IPS DF 4.7 (cell line): ENCODE measurements around the gene TRIM65.

Source experiments
- DNase-seq: peaks from one replicate; pipeline ENCODE4 v3.0.0-alpha.2; 2013; ENCODE audit warnings: low spot score; ENCODE audit errors: extremely low read depth

Gene TRIM65

DNA sequence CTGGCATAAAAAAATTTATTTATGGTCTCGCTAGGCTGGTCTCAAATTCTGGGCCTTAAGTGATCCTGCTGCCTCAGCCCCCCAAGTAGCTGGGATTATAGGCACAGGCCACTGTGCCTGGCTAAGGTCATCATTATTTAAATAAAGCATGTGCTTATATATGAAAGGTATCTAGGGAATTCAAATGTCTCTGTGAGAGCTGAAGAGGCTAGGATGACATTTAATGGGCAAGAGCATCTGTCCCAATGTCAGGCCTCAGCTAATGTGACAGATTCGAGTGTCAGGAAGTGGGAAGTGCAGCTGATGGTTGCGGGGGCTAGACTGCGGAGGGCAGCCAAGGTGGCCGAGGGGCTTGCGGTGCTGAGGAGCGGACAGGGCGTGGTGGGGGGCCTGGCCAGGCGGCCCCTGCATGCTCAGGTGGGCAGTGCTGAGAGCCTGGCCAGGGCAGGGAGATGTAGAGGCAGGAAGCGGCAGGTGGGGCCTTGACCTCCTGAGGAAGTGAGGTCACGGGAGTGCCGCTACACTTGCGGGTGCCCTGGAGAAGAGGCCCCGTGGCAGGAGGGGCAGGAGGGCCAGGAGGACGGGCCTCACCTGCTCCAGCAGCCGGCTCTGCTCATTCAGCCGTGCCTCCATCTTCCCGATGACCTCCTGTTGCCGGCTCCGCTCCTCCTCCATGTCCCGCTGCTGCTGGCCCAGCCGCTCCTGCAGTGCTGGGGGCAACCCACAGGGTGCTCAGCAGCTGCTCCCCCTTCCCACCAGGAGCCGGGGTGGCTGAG is 20.6 kb upstream of the TRIM65 start:
- no peak for DNase-seq

DNA sequence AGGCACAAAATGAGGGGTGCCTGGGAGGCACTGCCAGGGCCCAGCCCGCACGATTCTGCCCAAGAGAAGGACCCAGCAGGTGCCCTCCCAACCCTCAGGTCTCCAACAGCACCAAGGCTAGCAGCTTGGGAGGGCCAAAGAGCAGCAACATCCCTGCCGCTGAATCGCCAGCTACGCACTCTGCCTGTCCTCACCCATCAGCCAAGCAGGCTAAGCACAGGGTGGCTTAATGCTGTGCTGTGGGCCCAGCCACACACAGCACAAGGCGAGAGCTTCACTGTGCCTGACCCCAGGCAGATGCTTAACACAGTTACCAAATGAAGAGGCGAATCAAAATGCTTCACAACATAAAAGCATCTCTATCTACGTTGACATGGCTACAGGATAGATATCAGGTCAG is 18.5 kb upstream of the TRIM65 start:
- DNase-seq: no peak

DNA sequence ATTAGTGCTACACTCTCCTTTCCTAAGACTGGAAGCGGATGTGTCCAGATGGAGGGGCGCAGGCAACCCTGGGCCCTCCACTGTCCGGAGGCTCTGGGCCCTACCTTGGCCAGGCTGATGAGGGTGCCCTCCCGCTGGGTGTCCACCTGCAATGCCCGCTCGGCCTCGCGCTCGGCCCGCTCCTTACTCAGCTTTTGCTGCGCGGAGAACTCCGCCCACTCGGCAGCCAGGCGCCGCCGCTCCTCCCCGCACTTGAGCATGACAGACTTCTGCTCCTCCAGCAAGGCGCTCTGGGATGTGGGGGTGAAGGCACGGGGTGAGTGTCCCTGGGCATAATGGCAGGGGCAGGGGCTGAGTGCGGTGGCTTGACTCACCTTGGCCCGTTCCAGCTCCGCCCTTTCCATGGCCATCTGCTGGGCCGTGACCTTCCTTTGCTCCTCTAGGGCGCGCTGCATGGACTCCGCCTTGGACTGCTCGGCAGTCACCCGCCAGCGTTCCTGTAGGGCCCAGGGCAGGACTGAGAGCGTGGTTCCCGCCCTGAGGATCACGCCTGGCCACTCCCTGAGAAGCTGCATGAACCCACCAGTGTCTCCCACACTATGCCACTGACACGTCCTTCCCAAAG is 18.0 kb upstream of the TRIM65 start:
- DNase-seq: no peak

GRCh38 chr17:75913537-75914210 is 16.9 kb upstream of the TRIM65 start:
- DNase-seq: no peak

GRCh38 chr17:75910699-75911098 is 13.9 kb upstream of the TRIM65 start:
- no peak for DNase-seq

GRCh38 chr17:75909812-75910274 is 13.1 kb upstream of the TRIM65 start:
- DNase-seq: no peak

GRCh38 chr17:75909051-75909811 is 12.5 kb upstream of the TRIM65 start:
- DNase-seq: no peak

- DNase-seq: no peak
Observed at GRCh38 chr17:75908201-75908600, 11.4 kb upstream of the TRIM65 start.

DNA sequence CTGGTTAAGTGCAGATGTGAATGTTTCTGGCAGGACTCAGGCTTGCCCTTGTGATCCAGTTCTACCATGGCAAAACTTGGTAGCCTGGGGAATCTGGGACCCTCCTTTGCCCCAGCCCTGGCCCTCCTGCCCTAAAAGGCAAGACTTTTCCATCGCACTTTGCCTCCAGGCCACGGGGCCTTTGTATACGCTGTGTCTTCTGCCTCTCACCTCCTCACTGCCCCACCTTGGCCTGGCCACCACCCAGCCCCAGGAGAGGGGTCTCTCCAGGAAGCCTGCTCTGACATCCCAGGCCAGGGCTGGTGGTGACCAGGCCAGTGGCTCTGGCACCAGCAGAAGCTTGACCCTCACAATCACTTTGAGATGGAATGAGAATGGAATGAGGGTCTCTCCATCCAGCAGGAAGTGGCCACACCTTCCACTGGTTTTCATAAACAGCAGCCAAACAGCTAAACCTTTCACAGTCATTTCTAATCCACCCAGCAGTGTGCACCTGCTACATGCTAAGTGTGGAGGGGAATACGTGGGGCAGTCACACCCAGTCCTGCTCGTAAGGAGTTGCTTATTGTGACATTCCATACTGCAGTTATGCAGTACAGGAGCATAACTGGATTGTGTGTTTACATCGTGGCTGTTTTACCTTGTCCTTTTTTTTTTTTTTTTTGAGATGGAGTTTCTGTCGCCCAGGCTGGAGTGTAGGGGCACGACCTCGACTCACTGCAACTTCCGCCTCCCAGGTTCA is 9.6 kb upstream of the TRIM65 start:
- no peak for DNase-seq

DNA sequence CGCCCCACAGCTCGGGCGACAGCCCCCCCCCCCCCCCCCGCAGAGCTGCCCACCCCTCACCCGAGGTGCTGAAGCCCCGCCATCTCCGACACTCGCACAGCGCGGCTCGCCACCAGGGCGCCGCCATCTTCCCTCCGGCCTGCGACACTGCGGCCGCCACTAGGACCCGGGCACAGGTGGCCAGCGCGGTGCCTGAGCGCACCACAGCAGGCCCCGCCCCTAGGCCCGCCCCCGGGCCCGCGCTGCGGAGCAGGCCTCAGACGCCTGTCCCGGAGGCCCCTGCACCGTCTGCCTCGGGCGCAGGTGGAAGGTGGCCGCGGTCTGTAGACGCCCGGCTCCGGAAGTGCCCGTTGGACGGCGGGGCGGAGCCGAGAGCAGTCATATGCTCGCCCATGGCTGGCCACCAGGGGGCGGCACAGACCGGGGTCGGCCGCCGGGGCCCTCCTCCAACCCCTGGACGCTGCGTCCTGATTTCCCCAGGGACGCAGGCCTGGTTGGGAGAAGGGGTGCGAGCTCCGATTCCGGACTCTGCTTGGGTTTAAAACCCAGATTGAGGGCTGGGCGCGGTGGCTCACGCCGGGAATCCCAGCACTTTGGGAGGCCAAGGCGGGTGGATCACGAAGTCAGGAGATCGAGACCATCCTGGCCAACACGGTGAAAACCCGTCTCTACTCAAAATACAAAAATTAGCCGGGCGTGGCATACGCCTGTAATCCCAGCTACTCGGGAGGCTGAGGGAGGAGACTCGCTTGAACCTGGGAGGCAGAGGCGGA is 8.2 kb upstream of the TRIM65 start, which contains the start of gene MRPL38:
TSS of gene MRPL38 (minus strand) at position 136 of the 773 bp plus-strand sequence. CDS start at position 127, 9 bp downstream.
- no peak for DNase-seq

DNA sequence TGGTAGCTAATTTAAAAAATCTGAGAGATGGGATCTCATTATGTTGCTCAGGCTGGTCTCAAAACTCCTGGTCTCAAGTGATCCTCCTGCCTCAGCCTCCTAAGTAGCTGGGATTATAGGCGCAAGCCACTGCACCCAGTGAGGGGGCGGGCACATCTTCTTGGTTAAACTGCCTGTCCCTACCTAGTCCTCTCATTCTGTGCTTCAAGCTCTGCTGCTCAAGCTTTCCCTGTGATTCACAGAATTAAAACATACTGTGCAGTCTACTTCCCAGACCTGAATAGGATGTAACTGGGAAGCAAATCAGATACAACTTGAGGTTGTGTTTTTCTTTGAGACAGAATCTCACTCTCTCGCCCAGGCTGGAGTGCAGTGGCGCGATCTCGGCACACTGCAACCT is 5.7 kb upstream of the TRIM65 start:
- no peak for DNase-seq

DNA sequence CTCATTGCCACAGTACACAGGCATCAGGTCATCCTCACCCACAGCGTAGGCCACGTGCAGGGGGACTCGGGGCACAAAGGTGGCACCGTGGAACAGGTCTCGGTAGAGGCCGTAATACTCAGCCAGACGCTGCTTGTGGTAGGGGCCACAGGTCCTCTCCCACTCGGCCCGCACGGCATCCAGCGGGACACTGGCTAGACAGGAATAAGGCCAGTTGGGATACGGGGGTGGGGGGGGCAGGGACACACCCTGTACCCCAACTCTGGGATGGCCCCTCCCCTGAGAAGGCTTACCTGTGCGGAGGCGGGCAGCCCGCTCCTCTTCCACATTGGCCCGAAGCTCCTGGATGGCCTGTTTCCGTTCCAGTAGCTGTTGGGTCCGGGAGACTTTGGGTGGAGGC is 5.0 kb upstream of the TRIM65 start:
- no peak for DNase-seq

DNA sequence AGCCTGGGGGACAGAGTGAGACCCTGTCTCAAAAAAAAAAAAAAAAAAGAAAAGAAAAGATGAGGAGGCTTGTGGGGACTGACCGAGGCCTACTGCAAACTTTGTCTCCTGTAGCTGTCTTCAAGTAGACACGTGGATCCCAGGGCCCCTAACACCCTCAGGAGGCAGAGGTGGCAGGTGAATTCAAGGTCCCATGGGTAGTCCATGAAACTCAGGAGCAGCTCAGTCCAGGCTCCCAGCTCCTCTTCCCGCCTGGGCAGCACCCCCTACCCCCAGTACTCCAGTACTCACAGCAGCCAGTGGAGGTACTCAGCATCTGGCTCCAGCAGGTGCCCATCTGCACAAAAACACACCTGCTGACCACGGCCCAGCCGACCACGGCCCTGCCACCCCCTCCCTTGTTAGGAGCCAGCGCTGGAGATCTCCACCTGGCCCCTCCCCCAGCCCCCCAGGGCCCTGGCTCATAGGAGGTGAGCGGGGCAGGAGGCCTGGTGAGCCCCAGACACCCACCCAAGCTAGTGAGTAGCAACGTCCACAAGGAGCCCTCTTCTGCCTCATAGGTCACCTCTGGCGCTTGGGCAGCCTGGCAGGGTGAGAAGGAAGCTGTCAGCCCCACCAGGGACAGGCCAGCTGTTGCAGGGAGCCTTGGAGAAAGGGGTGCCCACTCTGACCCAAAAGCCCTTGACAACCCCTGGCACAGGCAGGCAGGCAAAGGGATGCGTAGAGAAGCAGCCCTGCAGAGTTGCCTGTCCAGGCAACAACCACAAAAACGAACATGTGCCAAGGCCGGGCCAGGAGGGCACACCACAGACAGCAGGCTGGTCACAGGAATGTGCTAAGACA is 4.2 kb upstream of the TRIM65 start:
- DNase-seq: no peak

DNA sequence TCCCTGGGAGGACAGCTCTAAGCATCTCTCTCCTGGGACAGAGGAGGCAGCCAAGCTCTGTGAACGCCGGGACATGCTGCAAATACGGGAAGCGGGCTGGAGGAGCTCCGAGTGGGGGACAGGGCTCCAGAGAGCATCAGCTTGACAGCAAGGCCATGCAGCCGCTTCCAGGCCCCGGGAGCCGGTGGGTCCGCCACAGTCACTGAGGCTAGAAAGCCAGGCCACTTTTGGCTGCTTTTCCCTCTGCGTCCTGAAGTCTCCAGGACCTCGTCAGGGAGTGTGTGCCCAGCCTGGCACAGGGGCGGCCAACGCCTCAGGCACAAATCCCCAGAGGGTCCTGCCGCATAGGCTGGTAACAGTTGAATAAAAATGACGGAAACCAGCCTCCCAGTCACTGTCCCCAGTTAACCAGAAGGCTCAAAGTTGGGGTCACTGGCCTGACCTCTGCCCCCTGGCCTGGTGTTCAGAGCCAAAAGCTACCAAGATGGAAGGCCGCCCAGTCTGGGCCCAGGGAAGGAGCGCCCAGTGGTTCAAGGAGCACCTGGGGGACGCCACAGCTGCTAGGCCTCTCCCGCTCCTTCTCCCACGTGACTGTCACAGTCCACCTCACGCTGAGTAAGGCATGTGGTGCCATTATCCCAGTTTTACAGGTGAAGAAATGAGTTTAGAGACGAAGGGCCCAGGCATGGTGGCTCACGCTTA is 3.2 kb upstream of the TRIM65 start:
- DNase-seq: no peak

DNA sequence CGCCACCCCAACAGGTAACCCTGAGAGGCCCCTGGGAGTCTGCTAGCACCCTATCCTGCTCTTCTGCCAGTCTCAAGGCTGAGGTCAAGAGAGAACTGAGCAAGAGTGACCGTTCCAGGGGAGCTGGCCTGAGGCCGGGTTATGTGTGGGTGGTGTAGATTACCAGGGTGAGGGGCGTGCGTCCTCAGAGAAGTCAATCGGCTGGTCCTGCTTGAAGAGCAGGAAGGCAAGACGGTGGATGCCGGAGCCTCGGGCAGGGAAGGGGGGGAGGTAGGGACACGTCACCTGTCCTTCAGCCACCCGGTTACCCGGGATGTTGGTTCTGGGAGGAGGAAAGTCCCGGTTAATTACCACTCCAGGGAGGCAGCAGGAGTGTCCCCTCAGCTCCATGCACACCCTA is 2.6 kb upstream of the TRIM65 start:
- no peak for DNase-seq

DNA sequence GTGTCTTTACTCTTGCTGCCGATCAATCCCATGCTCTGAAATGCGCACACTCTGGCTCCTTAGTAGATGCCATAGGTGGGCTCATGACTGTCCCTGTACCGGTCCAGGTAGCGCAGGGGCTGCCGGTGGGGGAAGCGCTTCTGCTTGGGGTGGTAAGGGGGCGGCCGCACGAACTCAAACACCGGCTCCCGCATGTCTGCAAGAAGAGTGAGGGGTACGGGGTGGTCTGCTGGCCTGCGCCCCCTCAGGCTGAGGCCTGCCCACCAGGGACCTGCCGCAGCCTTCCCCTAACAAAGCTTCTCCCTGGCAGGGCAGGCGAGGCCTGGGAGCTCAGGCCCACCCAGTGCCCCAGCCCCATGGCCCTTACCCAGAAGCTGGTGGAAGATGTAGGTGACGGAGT is 2.0 kb upstream of the TRIM65 start:
- no peak for DNase-seq

- no peak for DNase-seq
Observed at GRCh38 chr17:75898065-75898464, 1.3 kb upstream of the TRIM65 start.

DNA sequence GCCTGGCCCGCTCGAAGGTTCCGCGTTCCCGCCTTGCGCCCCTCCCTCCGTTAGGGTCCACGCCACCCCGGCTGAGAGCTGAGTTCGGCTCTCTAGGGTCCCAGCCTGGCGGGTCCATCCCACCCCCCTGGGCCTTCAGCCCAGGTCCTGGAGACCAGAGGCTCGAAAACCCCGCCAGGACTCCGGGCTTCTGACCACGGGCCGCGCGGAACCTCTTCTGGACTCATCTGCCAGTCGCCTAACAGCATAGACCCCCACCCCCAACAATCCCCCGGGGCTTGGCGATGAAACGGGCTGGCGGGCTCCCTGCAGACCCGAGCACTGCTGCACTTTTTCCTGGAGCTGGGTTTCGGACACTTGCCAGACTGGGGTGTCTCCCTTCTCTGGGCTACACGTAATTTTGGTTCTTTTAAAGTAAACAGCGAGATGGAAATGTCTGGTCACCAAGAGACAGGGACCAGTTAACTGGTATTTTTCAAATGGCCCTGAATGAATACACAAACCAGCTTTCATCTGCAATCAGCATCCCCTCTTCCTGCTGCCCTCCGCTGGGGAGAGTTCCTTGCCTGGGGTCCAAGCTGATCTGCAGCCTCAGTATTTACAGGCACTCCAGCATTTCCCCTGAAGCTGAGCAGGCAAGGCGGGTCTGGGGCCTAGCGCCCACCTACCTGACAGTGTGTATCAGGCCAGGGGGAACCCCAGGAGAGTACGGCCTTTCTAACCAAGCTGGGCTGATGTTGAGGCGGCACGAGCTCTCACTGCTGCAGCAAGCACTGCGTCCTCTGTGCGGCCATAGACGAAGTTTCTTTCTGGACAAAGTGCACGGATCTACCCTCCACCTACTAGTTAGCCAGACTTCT is 639 bp upstream of the TRIM65 start:
- DNase-seq: no peak
